HEK293 (cell line): ENCODE results near the gene ARPC1A.

Experiments
- GLIS2 ChIP-seq: fragments of 450-650 bp; formaldehyde crosslinking; IDR thresholded peaks from 2 replicates; pipeline ENCODE4 v1.5.1; 2016; ENCODE audit warnings: missing biosample characterization, missing genetic modification characterization
- KLF1 ChIP-seq: fragments of 450-650 bp; formaldehyde crosslinking; IDR thresholded peaks from 2 replicates; pipeline ENCODE4 v1.5.1; 2016; ENCODE audit warnings: missing biosample characterization, missing genetic modification characterization
- MYNN ChIP-seq: fragments of 450-650 bp; formaldehyde crosslinking; IDR thresholded peaks from 2 replicates; pipeline ENCODE4 v1.5.1; 2016; ENCODE audit warnings: missing biosample characterization, missing genetic modification characterization, borderline replicate concordance
- SP2 ChIP-seq: fragments of 450-650 bp; formaldehyde crosslinking; IDR thresholded peaks from 2 replicates; pipeline ENCODE4 v1.5.1; 2016; ENCODE audit warnings: missing biosample characterization, missing genetic modification characterization
- ZBTB8A ChIP-seq: fragments of 450-650 bp; formaldehyde crosslinking; IDR thresholded peaks from 2 replicates; pipeline ENCODE4 v1.5.1; 2016; ENCODE audit warnings: missing biosample characterization, missing genetic modification characterization
- ZNF274 ChIP-seq, 2 experiments: fragments of 200-500 bp in 1 of 2; fragments of 450-650 bp in 1 of 2; sonication (Bioruptor generic) in 1 of 2; formaldehyde crosslinking in 1 of 2; IDR thresholded peaks; 2 replicates each; pipeline versions ENCODE4 v1.5.1 to v1.6.1; 2014 to 2016; ENCODE audit warnings: borderline replicate concordance in 1 of 2, inconsistent platforms in 1 of 2, low read length in 1 of 2, missing biosample characterization in 1 of 2, missing genetic modification characterization in 1 of 2
- ZNF768 ChIP-seq: fragments of 450-650 bp; formaldehyde crosslinking; IDR thresholded peaks from 2 replicates; pipeline ENCODE4 v1.5.1; 2018; ENCODE audit warnings: missing biosample characterization, mild to moderate bottlenecking, missing genetic modification characterization
- TF ChIP-seq, protein P1 (sequence below): fragments of 450-650 bp; formaldehyde crosslinking; IDR thresholded peaks from 2 replicates; pipeline ENCODE4 v1.5.1; 2016; ENCODE audit warnings: missing biosample characterization, missing genetic modification characterization

DNA sequence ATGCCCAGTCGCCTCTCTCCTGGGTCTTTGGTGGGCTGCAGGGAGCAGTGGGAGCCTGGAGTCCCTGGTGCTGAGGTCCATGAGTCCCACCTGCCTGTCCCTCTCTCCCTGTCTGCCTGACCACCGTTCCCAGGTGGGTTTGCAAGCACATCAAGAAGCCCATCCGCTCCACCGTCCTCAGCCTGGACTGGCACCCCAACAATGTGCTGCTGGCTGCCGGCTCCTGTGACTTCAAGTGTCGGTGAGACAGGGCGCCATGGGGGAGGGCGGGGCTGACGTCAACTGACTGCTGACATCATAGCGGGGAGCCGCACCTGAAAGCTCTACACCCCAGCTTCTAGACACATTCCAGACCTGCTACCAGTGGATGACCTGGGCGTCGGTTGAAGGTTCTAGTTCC is 64.1 kb downstream of the ARPC1A start:
- TF ChIP-seq SP2 (tag by site-specific recombination) (no peak), MYNN (tag by site-specific recombination) (no peak), ZNF768 (tag by site-specific recombination) (no peak), KLF1 (tag by site-specific recombination) (no peak), ZNF274 (IDR thresholded peaks at IDR 0.05; ENCODE audit: low read length) (no peak), ZNF274 (tag by site-specific recombination; IDR thresholded peaks at IDR 0.05; ENCODE audit: borderline replicate concordance) (no peak), ZBTB8A (no peak), GLIS2 (tag by site-specific recombination) (no peak)
- TF ChIP-seq, protein P1, sequence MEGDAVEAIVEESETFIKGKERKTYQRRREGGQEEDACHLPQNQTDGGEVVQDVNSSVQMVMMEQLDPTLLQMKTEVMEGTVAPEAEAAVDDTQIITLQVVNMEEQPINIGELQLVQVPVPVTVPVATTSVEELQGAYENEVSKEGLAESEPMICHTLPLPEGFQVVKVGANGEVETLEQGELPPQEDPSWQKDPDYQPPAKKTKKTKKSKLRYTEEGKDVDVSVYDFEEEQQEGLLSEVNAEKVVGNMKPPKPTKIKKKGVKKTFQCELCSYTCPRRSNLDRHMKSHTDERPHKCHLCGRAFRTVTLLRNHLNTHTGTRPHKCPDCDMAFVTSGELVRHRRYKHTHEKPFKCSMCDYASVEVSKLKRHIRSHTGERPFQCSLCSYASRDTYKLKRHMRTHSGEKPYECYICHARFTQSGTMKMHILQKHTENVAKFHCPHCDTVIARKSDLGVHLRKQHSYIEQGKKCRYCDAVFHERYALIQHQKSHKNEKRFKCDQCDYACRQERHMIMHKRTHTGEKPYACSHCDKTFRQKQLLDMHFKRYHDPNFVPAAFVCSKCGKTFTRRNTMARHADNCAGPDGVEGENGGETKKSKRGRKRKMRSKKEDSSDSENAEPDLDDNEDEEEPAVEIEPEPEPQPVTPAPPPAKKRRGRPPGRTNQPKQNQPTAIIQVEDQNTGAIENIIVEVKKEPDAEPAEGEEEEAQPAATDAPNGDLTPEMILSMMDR = no peak
